ENCODE results near the gene P2RY14. TPM values are rescaled to one million over a fixed set of nuclear protein-coding genes. Genes with fewer than 3 reads are reported as not detected.

P2RY14 gene
- polyA plus RNA-seq, 1 donor (not counting 4 experiments of a cell fraction or from before 2014, with no cell fraction given): not detected

GRCh38 chr3:151236316-151236715 lies 42.0 kb downstream of the P2RY14 start:
- dilution Hi-C loops (cut with MboI; ENCODE audit: extremely low pct_ligation_motif_present, low sequenced_read_pairs): no loop called here
- no peak for FAIRE-seq
- Histone ChIP-seq H4K20me1 (ENCODE audit: control insufficient read depth, extremely low read depth, insufficient read depth, low read length) (no peaks in the 10 kb centered on the region), H3K27ac (ENCODE audit: control insufficient read depth, insufficient read depth, low read length) (no peak overlapping the region), H3K27me3 (ENCODE audit: control insufficient read depth, extremely low read depth, insufficient read depth, low read length) (no peaks in the 10 kb centered on the region), H3K79me2 (ENCODE audit: control insufficient read depth, insufficient read depth, low read length) (no peaks in the 10 kb centered on the region), H3K4me3 (ENCODE audit: control insufficient read depth in 2 of 3, extremely low read depth in 1 of 3, insufficient read depth in 2 of 3, low read depth in 1 of 3, low read length in 3 of 3) (no peak overlapping the region), H3K36me3 (ENCODE audit: control insufficient read depth in 2 of 2, extremely low read depth in 1 of 2, insufficient read depth in 2 of 2, low read length in 2 of 2) (no peaks in the 10 kb centered on the region), H3K4me1 (ENCODE audit: control insufficient read depth, extremely low read depth, insufficient read depth, low read length) (no peaks in the 10 kb centered on the region), H3K4me2 (ENCODE audit: control insufficient read depth, extremely low read depth, insufficient read depth, low read depth, low read length) (no peak overlapping the region), H3K9ac (ENCODE audit: control insufficient read depth, extremely low read depth, insufficient read depth, low read length) (no peak overlapping the region), H3K9me1 (ENCODE audit: control insufficient read depth, extremely low read depth, insufficient read depth, low read length) (no peaks in the 10 kb centered on the region), H3K9me3 (ENCODE audit: control insufficient read depth, low read depth, low read length) (no peaks in the 10 kb centered on the region), H2AFZ (ENCODE audit: control insufficient read depth, low read length) (no peak overlapping the region)
- TF ChIP-seq CTCF (optimal IDR thresholded peaks at IDR 0.05 in 1 of 3, IDR thresholded peaks at IDR 0.05 in 1 of 3, conservative IDR thresholded peaks at IDR 0.05 in 1 of 3; ENCODE audit: extremely low read depth in 1 of 3, insufficient read depth in 2 of 3, low read length in 3 of 3) (no peak), EZH2 (IDR thresholded peaks at IDR 0.05; ENCODE audit: low read length) (no peak)
- DNase-seq (ENCODE audit: low read depth, low spot score): no peak

- H3K9me1 ChIP-seq (ENCODE audit: control insufficient read depth, extremely low read depth, insufficient read depth, low read length): no peaks in the 10 kb centered on the region
- FAIRE-seq (no peak), DNase-seq (ENCODE audit: low read depth, low spot score) (no peak)
- H3K27ac ChIP-seq (ENCODE audit: control insufficient read depth, insufficient read depth, low read length): no peak overlapping the region
- no peaks in the 10 kb centered on the region for H3K27me3 ChIP-seq (ENCODE audit: control insufficient read depth, extremely low read depth, insufficient read depth, low read length)
- H3K9ac ChIP-seq (ENCODE audit: control insufficient read depth, extremely low read depth, insufficient read depth, low read length): no peak overlapping the region
- H3K4me1 ChIP-seq (ENCODE audit: control insufficient read depth, extremely low read depth, insufficient read depth, low read length): no peaks in the 10 kb centered on the region
- dilution Hi-C loops (cut with MboI; ENCODE audit: extremely low pct_ligation_motif_present, low sequenced_read_pairs): no loop called here
- H3K36me3 ChIP-seq (ENCODE audit: control insufficient read depth in 2 of 2, extremely low read depth in 1 of 2, insufficient read depth in 2 of 2, low read length in 2 of 2): no peaks in the 10 kb centered on the region
- H3K4me3 ChIP-seq (ENCODE audit: control insufficient read depth in 2 of 3, extremely low read depth in 1 of 3, insufficient read depth in 2 of 3, low read depth in 1 of 3, low read length in 3 of 3): no peak overlapping the region
- no peak for TF ChIP-seq CTCF (optimal IDR thresholded peaks at IDR 0.05 in 1 of 3, IDR thresholded peaks at IDR 0.05 in 1 of 3, conservative IDR thresholded peaks at IDR 0.05 in 1 of 3; ENCODE audit: extremely low read depth in 1 of 3, insufficient read depth in 2 of 3, low read length in 3 of 3)
- TF ChIP-seq EZH2 (IDR thresholded peaks at IDR 0.05; ENCODE audit: low read length): no peak
- no peaks in the 10 kb centered on the region for H3K9me3 ChIP-seq (ENCODE audit: control insufficient read depth, low read depth, low read length)
- no peak overlapping the region for H3K4me2 ChIP-seq (ENCODE audit: control insufficient read depth, extremely low read depth, insufficient read depth, low read depth, low read length)
- H3K79me2 ChIP-seq (ENCODE audit: control insufficient read depth, insufficient read depth, low read length): no peaks in the 10 kb centered on the region
- H2AFZ ChIP-seq (ENCODE audit: control insufficient read depth, low read length): no peak overlapping the region
- no peaks in the 10 kb centered on the region for H4K20me1 ChIP-seq (ENCODE audit: control insufficient read depth, extremely low read depth, insufficient read depth, low read length)
Observed at GRCh38 chr3:151234825-151235224, 43.5 kb downstream of the P2RY14 start.
